Activated CD4-positive, alpha-beta memory T cell treated with anti-CD3 and anti-CD28 coated beads for 36 hours (primary cell): Measurements from ENCODE around the gene UBE2L5. TPM values are rescaled to one million over a fixed set of nuclear protein-coding genes. Genes with fewer than 3 reads are reported as not detected.
A peak's percentile ranks its signal among the peaks of the same experiment; 100 is the strongest.
"Not testable (repeated sequence)": the region's sequence is repeated elsewhere in the genome, so short reads cannot be mapped to it uniquely, and the experiment has no call there.

Source experiments
- CTCF ChIA-PET: fragments of 350-600 bp; sonication (Branson Sonifier 250); formaldehyde crosslinking; loops from one replicate; lab custom pipeline; 2021; ENCODE audit warnings: antibody characterized with exemption, inconsistent platforms; lab: Charles Lee
- POLR2A ChIA-PET: fragments of 350-600 bp; sonication (Branson Sonifier 250); formaldehyde crosslinking; loops from one replicate; lab custom pipeline; 2021; ENCODE audit warnings: antibody characterized with exemption; lab: Charles Lee
- DNase-seq: peaks from one replicate; pipeline ENCODE4 v3.0.0-alpha.2; 2020
- H3K27ac Mint-ChIP-seq: one replicate; pipeline ENCODE4 v1.8.0; 2021; ENCODE audit warnings: mixed read lengths
- H3K27me3 Mint-ChIP-seq: one replicate; pipeline ENCODE4 v1.8.0; 2021; ENCODE audit warnings: mixed read lengths
- H3K36me3 Mint-ChIP-seq: one replicate; pipeline ENCODE4 v1.8.0; 2021; ENCODE audit warnings: mixed read lengths
- H3K4me1 Mint-ChIP-seq: one replicate; pipeline ENCODE4 v1.8.0; 2021; ENCODE audit warnings: low read depth, mixed read lengths
- H3K4me3 Mint-ChIP-seq: one replicate; pipeline ENCODE4 v1.8.0; 2021; ENCODE audit warnings: mild to moderate bottlenecking, mixed read lengths
- H3K9me3 Mint-ChIP-seq: one replicate; pipeline ENCODE4 v1.8.0; 2021; ENCODE audit warnings: mixed read lengths
- intact Hi-C: fragments of 100-400 bp; cut with micrococcal nuclease; formaldehyde crosslinking; loops from one replicate; pipeline ENCODE4 v1.15.1; 2023
- total RNA-seq, 2 experiments: library from RNA; stranded (reverse); gene quantifications; one replicate each; pipeline ENCODE4 v1.2.3, GENCODE V29; 2021

Gene UBE2L5
- total RNA-seq, 2 experiments from 2014 or later: not detected

DNA sequence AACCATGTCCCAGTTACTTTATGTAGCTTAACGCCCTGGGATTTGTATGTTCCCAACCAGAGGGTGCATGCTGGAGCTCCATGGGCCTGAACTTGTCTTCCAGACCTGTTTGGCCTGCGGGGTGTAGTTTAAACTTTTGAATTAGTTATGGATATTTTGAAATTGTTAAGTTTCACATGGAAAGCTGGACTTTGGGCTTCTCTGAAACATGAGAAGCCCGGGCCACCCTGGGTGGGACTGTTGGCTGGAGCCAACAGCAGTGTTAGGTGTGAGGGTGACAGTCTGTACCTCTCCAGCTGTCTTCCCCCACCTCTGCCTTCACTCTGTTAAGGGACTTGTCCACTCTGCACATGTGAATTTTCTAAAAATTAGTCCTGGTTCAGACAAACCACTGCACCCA lies 1.6 kb downstream of the UBE2L5 start:
- Mint-ChIP-seq H3K27ac (no peak overlapping the region), H3K9me3 (no peaks in the 10 kb centered on the region), H3K4me1 (peaks cover 12% of the 10 kb centered on the region), H3K4me3 (no peak overlapping the region), H3K36me3 (no peaks in the 10 kb centered on the region), H3K27me3 (no peaks in the 10 kb centered on the region)
- ChIA-PET POLR2A (no interaction called here), CTCF (no interaction called here)
- no peak for DNase-seq
- intact Hi-C loops: loop anchor here (2.0 to 10.0 kb wide), 4 partner anchors 29 to 621 kb away; partner anchors contain the start of gene HMGB1

DNA sequence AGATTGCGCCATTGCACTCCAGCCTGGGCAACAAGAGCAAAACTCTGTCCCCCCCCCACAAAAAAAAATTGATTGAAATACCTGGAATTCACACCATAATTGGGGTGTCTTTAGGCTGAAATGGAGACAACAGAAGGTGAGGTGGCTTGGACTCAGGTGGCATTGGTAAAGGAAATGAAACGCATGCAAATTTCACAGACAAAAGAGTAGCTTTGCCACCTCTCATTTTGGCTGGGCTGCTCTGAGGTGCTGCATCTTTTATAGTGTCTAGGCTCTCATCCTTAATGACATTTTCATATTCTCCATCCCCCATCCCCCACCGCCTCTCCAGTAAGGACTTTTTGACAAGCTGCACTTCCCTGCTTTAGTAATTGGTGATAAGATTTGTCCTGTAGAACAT lies 6.9 kb downstream of the UBE2L5 start:
- ChIA-PET POLR2A (interaction anchor here (2.6 kb wide), 1 partner anchor 36 kb away, joined by 9 read pairs; the partner anchor contains the start of gene HMGB1), CTCF (interaction anchor here (1.4 to 3.0 kb wide), 2 partner anchors 22 to 54 kb away, joined by 3 to 9 read pairs; no protein-coding TSS in a partner anchor)
- Mint-ChIP-seq H3K36me3 (no peaks in the 10 kb centered on the region), H3K4me1 (peaks cover 26% of the 10 kb centered on the region), H3K27ac (no peak overlapping the region), H3K9me3 (no peaks in the 10 kb centered on the region), H3K27me3 (no peaks in the 10 kb centered on the region), H3K4me3 (no peak overlapping the region)
- DNase-seq: no peak
- intact Hi-C loops: loop anchor here (10.0 kb wide), 1 partner anchor 616 kb away; no protein-coding TSS in a partner anchor

DNA sequence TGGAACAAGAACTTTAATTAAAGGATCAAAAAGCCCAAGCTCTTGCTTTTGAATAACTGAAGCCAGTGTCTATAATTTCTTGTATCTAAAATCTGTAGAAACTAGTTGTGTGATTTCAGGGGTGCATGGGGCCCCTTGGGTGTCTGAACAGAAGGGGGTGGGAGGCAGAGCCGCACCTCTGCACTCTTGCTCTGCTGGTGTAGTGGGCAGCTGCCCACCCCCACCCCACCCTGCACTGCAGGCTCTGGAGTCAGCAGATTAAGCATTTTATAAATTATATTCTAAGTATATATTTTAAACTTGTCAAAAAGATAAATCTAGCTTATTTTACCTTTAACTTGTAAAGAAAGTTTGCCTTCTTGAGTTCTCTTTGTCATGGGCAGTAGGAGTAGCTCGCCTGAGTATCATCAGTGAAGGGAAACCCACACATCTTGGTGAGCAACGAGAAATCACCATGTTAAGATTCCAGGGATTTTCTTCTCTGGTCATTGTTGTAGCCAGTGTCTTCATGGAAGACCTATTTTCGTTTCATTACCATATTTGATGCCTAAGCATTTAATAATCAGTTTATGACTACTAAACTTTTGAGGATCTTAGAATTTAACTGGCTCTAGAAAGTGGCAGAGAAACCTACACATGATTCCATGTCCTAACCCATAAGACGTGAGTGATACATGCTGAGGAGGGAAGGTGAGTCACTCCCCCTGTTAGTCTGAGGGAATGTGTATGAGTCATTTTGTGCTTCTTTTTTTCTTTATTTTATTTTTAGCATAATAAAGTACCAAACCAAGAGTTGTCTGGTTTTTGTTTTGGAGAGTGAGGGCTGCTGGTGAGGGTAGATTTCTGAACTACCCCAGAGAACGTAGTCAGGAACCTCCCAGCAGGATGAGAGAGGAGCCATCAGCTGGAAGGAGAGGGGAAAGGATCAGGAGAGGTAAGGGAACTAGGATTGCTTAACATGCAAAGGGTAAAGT lies 7.7 kb downstream of the UBE2L5 start:
- intact Hi-C loops: loop anchor here (1.0 to 10.0 kb wide), 5 partner anchors 8 to 615 kb away; partner anchors contain the start of genes HMGB1, UBE2L5 and USPL1
- ChIA-PET CTCF (interaction anchor here (0.9 to 3.0 kb wide), 4 partner anchors 23 to 225 kb away, joined by 3 to 9 read pairs (median 3); no protein-coding TSS in a partner anchor), POLR2A (interaction anchor here (1.6 to 2.6 kb wide), 2 partner anchors 8 to 35 kb away, joined by 6 to 9 read pairs; partner anchors contain the start of genes HMGB1 and UBE2L5)
- Mint-ChIP-seq H3K4me1 (peaks cover 26% of the 10 kb centered on the region), H3K27me3 (no peaks in the 10 kb centered on the region), H3K9me3 (no peaks in the 10 kb centered on the region), H3K36me3 (no peaks in the 10 kb centered on the region), H3K4me3 (peak overlapping the region; percentile 61), H3K27ac (peak overlapping the region; percentile 86)
- DNase-seq: peak; percentile 47

- H3K4me3 Mint-ChIP-seq: no peak overlapping the region
- peaks cover 2% of the 10 kb centered on the region for H3K27me3 Mint-ChIP-seq
- ChIA-PET CTCF (interaction anchor here (0.6 to 3.0 kb wide), 4 partner anchors 57 to 98 kb away, joined by 3 to 9 read pairs (median 4); no protein-coding TSS in a partner anchor), POLR2A (interaction anchor here (1.6 to 2.6 kb wide), 2 partner anchors 9 to 34 kb away, joined by 6 to 9 read pairs; partner anchors contain the start of genes HMGB1 and UBE2L5)
- intact Hi-C loops: loop anchor here (2.0 kb wide), 1 partner anchor 33 kb away; the partner anchor contains the start of gene HMGB1
- no peaks in the 10 kb centered on the region for H3K36me3 Mint-ChIP-seq
- DNase-seq: no peak
- peak overlapping the region; percentile 86 for H3K27ac Mint-ChIP-seq
- no peaks in the 10 kb centered on the region for H3K9me3 Mint-ChIP-seq
- peaks cover 26% of the 10 kb centered on the region for H3K4me1 Mint-ChIP-seq
Observed at GRCh38 chr13:30431269-30431940, 9.1 kb downstream of the UBE2L5 start.

GRCh38 chr13:30435911-30436451 lies 13.7 kb downstream of the UBE2L5 start:
- Mint-ChIP-seq H3K4me1 (peaks cover 11% of the 10 kb centered on the region), H3K27ac (no peak overlapping the region), H3K4me3 (no peak overlapping the region), H3K36me3 (no peaks in the 10 kb centered on the region), H3K9me3 (no peaks in the 10 kb centered on the region), H3K27me3 (peaks cover 2% of the 10 kb centered on the region)
- POLR2A ChIA-PET: no interaction called here
- intact Hi-C loops: no loop called here
- CTCF ChIA-PET: no interaction called here
- DNase-seq: no peak

- Mint-ChIP-seq H3K9me3 (no peaks in the 10 kb centered on the region), H3K4me3 (no peak overlapping the region), H3K27me3 (peaks cover 2% of the 10 kb centered on the region), H3K27ac (no peak overlapping the region), H3K4me1 (peaks cover 5% of the 10 kb centered on the region), H3K36me3 (no peaks in the 10 kb centered on the region)
- no peak for DNase-seq
- intact Hi-C loops: no loop called here
- CTCF ChIA-PET: interaction anchor here (0.7 kb wide), 1 partner anchor 590 kb away, joined by 3 read pairs; no protein-coding TSS in a partner anchor
- POLR2A ChIA-PET: no interaction called here
Observed at GRCh38 chr13:30437177-30437576, 14.9 kb downstream of the UBE2L5 start.

GRCh38 chr13:30438286-30438685 lies 16.0 kb downstream of the UBE2L5 start:
- peaks cover 5% of the 10 kb centered on the region for H3K4me1 Mint-ChIP-seq
- no peak overlapping the region for H3K4me3 Mint-ChIP-seq
- no peak overlapping the region for H3K27ac Mint-ChIP-seq
- H3K27me3 Mint-ChIP-seq: peaks cover 2% of the 10 kb centered on the region
- POLR2A ChIA-PET: no interaction called here
- intact Hi-C loops: no loop called here
- CTCF ChIA-PET: no interaction called here
- no peaks in the 10 kb centered on the region for H3K9me3 Mint-ChIP-seq
- no peak for DNase-seq
- H3K36me3 Mint-ChIP-seq: no peaks in the 10 kb centered on the region

DNA sequence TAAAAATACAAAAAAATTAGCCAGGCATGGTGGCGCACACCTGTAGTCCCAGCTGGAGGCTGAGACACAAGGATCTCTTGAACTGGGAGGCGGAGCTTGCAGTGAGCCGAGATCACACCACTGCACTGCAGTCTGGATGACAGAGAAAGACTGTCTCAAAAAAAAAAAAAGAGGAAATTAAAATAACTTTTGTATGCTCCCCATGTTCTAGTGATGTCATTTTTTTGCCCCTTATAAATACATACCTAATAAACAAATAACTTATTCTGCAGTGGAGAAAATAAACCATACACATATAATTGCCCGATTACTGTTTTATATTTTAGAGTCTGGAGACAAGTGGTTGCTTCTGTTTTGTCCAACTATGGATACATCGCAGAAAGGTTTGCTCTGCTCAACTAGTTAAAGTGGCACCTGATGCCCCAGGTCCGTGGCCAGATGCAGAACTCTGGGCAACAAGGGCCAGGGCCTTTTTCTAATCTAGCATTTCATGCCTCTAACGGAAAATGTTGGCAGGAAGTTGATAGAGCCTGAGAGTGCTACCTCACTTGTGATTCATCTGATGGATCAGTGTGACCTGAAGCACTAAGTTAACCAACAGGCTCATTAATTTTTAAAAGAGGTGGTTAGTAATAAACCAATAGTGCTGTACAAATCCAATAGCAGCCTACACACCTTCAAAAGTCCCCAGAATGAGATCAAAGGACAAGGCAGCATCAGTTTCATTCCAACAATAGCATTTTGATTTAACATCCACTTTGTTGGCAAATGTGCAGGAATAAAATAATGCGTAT lies 18.8 kb downstream of the UBE2L5 start:
- DNase-seq: no peak
- Mint-ChIP-seq H3K27me3 (peaks cover under 1% of the 10 kb centered on the region), H3K36me3 (no peaks in the 10 kb centered on the region), H3K4me1 (peaks cover 5% of the 10 kb centered on the region), H3K4me3 (no peak overlapping the region), H3K27ac (no peak overlapping the region), H3K9me3 (no peaks in the 10 kb centered on the region)
- ChIA-PET CTCF (interaction anchor here (1.6 kb wide), 1 partner anchor 14 kb away, joined by 4 read pairs; no protein-coding TSS in a partner anchor), POLR2A (no interaction called here)
- intact Hi-C loops: no loop called here

GRCh38 chr13:30442926-30443325 lies 20.6 kb downstream of the UBE2L5 start:
- no peak for DNase-seq
- CTCF ChIA-PET: no interaction called here
- Mint-ChIP-seq H3K4me1 (peaks cover 5% of the 10 kb centered on the region), H3K27ac (no peak overlapping the region), H3K4me3 (no peak overlapping the region), H3K36me3 (no peaks in the 10 kb centered on the region), H3K27me3 (peaks cover 3% of the 10 kb centered on the region), H3K9me3 (no peaks in the 10 kb centered on the region)
- intact Hi-C loops: no loop called here
- POLR2A ChIA-PET: no interaction called here

DNA sequence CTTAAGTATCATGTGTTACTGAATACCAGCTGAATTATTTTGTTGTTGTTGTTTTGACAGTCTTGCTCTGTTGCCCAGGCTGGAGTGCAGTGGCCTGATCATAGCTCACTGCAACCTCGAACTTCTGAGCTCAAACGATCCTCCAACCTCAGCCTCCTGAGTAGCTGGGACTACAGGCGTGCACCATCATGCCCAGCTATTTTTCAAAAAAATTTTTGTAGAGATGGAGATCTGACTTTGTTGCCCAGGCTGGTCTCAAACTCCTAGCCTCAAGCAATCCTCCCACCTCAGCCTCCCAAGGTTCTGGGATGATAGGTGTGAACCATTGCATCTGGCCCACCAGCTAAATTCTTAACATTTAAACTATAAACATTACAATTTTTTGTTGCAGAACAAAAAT lies 21.2 kb downstream of the UBE2L5 start:
- H3K27ac Mint-ChIP-seq, H3K27me3 Mint-ChIP-seq, intact Hi-C loops, POLR2A ChIA-PET, H3K4me1 Mint-ChIP-seq, DNase-seq, H3K9me3 Mint-ChIP-seq, H3K4me3 Mint-ChIP-seq, CTCF ChIA-PET, H3K36me3 Mint-ChIP-seq: not testable (repeated sequence)

GRCh38 chr13:30443957-30444404 lies 21.7 kb downstream of the UBE2L5 start:
- Mint-ChIP-seq H3K4me3 (no peak overlapping the region), H3K27ac (no peak overlapping the region), H3K4me1 (peaks cover 5% of the 10 kb centered on the region), H3K27me3 (peaks cover 3% of the 10 kb centered on the region), H3K36me3 (no peaks in the 10 kb centered on the region), H3K9me3 (no peaks in the 10 kb centered on the region)
- no peak for DNase-seq
- POLR2A ChIA-PET: no interaction called here
- CTCF ChIA-PET: no interaction called here
- intact Hi-C loops: no loop called here
